Measurements from ENCODE around the gene SLC2A9.

SLC2A9 gene

GRCh38 chr4:10041036-10041435 is 19.7 kb upstream of the SLC2A9 start:
- DNase-seq: no peak

GRCh38 chr4:10040049-10040892 is 19.0 kb upstream of the SLC2A9 start:
- no peak for DNase-seq

- DNase-seq: no peak
Measured at GRCh38 chr4:10036807-10037342, 15.6 kb upstream of the SLC2A9 start.

DNA sequence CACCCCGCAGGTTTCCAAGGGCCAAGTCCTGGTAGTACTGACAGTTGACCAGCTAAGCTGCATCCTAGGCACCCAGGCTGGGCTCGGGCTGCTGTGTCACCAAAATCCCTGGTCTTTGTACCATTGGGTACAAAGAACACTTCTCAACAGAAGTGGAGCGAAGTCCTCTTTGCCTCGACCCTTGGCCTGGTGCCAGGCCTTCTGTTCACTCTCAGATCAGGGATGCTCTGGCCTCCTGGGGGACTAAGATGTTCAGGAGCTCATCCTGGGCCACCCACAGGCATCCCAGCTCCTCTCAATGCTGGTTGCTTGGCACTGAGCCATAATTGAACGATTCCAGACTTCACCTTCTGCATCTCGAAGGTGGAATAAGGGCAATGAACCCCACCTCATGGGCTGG is 13.8 kb upstream of the SLC2A9 start:
- no peak for DNase-seq

DNA sequence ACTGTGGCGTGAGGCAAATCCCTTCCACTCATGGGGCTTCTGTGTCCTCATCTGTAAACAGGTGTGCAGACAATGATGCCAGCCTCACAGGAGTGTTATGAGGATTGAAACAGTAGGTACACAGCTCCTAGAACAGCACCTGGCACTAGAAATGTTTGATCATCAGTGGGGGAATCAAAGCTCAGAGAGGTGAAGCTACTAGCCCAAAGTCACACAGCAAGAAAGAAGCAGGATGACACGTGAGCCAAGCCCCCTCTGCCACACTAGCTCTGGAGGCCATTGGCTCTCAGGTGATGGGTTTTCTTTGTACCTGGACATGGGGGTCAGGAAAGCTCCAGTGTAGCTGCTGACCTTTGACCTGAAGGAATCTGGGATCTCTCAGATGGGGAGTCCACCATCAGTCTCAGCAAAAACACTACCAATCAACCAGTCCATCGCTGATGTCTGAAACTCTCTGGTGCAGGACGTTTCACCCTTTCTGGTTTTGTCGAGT is 13.4 kb upstream of the SLC2A9 start:
- no peak for DNase-seq

DNA sequence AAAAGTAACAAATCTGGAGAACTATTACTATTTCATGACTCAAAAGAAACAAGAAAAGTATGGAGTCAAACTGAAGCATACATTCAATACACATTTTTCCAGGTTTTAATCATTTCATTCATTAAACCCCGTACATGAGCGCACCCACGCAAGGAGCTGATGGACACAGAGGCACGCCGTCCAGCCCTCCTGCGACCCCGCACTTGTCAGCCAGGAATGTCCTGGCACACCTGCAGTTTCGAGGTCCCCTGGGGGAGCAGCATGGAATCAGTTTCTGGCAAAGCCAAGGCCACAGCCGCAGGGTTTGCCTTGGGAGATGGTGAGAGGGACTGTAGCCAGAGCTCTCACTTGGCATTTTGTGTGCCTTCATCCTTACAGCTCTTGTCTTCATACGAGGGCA is 12.8 kb upstream of the SLC2A9 start:
- no peak for DNase-seq

- no peak for DNase-seq
Measured at GRCh38 chr4:10033191-10033881, 12.0 kb upstream of the SLC2A9 start.

DNA sequence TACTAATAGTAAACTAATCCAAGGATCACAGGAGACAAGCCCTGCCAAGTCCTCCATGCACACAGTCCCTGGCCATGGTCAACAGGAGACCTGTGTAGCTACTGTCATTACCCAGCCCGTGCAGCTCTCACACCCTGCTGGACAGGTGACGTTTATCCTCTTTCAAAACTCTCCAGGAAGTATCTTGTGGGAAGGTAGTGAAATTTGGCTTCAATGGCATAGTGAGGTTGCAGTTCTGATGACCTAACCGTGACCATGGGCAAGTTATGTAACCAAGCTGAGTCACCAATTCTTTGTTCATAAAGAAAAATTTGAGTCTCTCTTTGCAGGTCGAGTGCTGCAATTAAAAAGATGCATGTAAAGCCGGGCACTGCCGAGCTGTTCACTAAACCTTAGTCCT is 11.3 kb upstream of the SLC2A9 start:
- DNase-seq: no peak

DNA sequence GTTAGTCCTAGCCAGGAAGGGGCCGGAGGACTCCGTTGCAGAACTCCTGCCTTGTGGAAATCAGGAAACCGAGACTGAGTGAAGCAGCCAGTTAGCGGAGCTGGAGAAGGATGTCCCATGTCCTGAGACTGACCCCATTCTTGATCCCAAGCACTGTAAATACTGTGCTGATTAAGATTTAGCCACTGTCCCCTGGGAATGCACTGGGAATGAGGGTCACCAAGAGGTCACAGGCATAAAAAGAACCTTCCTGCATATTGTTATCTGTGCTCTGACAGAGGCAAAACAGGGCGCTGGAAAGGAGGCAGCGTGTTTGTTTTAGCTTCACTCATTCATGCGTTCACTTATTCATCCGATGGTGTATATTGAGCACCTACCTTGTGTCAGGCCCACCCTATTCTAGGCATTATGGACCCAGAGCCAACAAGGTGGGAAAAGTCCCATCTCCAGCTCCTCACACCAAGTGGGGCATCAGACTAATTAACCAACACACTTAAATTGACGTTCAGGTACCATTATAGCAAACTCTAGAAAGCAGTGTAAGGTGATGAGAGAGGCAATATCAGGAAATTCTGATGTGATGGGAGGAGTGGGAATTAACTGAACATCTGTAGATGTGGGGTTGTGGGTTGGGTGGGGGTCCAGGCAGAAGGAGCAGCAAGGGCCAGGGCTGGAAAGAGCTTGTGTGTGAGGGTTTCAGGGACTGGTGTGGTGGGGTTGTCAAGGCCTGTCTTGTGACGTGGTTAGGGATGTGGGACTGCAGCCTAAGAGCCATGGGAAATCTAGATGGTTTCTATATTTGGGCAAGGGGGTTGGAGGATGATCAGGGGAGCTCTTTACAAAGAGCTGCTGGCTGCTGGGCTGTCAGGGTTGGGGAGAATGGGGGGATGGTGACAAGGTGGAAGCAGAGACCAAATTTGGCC is 10.6 kb upstream of the SLC2A9 start:
- DNase-seq: no peak

- DNase-seq: no peak
Measured at GRCh38 chr4:10030972-10031667, 9.8 kb upstream of the SLC2A9 start.

GRCh38 chr4:10029403-10029802 is 8.1 kb upstream of the SLC2A9 start:
- no peak for DNase-seq

DNA sequence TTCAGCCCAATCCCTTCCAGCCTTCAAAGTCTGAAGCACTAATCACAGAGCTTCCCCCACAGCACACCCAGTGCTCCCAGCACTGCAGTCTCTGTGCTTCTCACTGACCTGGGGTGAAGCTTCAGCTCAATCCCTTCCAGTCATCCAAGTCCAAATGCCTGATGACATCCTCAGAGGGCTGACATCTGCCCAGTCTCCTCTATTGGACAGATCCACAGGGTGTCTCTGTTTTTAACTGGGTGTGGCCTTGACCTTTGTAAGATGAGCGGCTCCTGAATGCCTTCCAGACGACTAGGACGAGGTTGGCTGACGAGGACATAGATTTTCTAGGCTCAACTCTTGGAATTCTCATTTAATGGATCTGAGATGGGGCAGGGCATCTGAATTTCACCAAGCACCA is 7.6 kb upstream of the SLC2A9 start:
- no peak for DNase-seq

DNA sequence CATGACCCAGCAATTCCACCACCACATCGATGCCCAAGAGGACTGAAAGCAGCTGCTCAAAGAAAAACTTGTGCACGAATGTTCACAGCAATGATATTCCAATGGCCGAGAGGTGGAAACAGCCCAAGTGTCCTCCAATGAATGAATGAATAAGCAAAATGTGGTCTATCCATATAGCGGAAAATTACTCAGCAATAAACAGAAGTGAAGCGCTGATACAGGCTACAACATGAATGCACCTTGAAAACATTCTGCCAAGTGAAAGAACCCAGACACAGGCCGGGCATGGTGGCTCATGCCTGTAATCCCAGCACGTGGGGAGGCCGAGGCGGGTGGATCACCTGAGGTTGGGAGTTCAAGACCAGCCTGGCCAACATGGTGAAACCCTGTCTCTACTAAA is 5.2 kb upstream of the SLC2A9 start:
- no peak for DNase-seq

DNA sequence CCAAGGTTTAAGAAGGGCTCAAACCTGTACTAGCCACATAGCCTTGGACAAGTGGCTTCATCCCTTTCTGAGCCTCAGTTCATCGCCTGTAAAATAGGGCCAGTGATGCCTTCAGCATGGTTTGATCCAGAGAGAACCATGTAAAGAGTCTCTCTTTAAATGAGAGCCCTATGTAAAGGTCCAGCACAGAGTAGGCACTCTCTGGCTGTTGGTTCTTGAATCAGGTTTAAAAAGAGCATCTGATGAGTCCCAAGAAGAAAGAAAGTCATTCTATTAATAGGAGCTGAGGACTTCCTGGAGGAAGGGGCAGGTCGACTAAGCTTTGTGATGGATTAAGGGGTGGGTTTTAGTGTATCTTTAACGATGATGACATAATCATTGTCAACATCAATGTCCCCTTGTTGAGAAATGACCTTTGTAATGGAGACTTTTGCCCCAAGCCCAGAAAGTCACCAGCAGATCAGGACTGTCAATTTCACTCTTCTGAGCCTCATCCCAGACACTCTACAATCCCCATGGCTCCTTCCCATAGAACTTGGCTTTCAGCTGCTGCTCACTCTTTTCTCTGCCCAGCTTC is 4.0 kb upstream of the SLC2A9 start:
- no peak for DNase-seq

DNA sequence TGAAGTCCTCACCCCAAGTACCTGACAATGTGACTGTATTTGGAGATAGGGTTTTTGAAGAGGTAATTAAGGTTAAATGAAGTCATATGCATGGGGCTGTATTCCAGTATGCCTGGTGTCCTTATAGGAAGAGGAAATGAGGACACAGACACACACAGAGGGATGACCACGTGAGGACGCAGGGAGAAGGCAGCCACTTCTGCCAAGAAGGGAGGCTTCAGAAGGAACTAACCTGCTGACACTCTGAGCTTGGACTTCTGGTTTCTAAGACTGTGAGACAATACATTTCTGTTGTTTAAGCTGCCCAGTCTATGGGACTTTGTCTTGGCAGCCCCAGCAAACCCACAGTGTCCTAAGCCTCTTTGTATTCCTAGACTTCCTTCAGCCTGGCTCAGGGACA is 3.0 kb upstream of the SLC2A9 start:
- no peak for DNase-seq

GRCh38 chr4:10023806-10024205 is 2.5 kb upstream of the SLC2A9 start:
- no peak for DNase-seq

GRCh38 chr4:10023050-10023419 is 1.7 kb upstream of the SLC2A9 start:
- no peak for DNase-seq

DNA sequence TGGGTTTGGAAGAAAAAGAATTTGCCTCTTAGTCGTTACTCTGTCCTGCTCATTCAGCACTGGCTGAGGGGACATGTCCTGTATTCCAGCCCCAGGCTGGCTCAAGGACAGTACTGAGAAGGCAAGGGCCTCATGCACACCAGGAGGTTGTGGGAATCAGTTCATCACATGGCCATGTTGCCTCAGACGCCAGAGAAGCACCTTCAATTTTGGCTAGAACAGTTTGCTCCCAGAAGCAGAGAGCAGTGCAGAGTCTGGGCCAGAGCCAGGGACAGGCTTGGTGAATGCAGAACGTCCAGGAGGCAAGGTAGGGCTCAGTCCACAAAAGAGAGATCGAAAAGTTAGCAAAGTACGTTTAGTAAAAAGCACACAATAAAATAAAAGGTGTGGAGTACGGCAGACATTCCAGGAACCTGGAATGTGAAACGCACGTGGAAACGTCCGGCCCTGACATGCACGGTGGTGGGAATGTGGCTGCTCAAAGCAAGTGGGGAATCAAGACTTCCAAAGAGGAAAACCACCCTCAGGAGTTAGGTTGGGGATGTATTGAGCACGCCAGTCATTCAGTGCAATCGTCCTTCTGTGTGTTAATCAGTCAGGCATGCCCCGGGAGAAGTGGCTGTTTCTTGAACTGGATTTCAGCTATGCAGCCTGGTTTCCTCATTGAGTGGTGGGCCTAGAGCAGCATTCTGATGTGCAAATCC is 1.2 kb upstream of the SLC2A9 start:
- DNase-seq: no peak

GRCh38 chr4:10021653-10022023 is 341 bp upstream of the SLC2A9 start:
- DNase-seq: no peak

GRCh38 chr4:10020106-10020505 is 1.2 kb downstream of the SLC2A9 start:
- DNase-seq: no peak

- DNase-seq: no peak
Measured at GRCh38 chr4:10019521-10020051, 1.7 kb downstream of the SLC2A9 start.
